ENCODE data around the gene VWF. TPM values are rescaled to one million over a fixed set of nuclear protein-coding genes. Genes with fewer than 3 reads are reported as not detected.
"Not testable (repeated sequence)": the region's sequence is repeated elsewhere in the genome, so short reads cannot be mapped to it uniquely, and the experiment has no call there.

Gene VWF
- 238 TPM for total RNA-seq
- long read RNA-seq, full-length matches to known transcripts = 1 of 183 reads
- long read RNA-seq, partial matches to known transcripts = 174 of 183 reads
- long read RNA-seq, other reads (novel, unspliced or antisense) = 8 of 183 reads

DNA sequence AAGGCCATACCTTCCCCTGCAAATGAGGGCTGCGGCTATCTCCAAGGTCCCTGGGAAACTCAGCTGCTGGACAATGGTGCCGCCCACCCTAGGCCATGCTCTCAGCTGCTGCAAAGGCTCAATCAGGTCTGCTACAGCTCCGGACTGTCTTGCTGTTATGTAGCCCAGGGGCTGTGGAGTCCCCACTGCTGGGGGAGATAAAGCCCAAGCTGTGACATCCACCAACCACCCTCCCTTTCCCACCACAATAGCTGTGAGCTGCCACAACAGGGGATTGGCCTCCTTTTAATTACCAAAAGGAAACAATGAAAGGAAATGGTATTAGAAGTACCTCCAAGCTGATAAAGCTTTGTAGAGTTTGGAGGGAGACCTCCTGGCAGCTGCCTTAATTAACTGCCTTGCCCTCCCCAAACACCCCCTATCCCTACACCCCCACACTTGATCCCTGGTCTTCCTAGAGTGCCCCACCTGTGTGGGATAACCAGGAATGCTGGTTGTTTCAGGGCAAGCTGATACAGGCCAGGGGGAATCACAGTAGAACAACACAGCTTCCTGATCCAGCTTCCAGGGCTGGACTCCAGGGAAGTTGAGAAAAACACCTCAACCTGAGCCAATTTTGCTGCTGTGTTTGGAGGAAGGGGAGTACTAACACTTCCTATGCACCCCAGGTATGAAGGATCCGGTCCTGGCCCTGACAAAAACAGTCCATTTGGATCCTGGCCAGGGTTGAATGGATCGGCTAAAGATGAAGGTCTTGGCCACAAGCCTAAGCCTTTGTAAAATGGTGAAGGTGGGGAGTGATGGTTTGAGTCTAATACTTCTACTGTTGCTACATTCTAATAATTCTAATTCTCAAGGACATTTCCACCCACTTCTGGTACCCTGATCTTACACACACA lies at the start of gene VWF:
TSS of gene VWF (minus strand) at position 260 of the 899 bp plus-strand sequence. CDS start 1,474 bp downstream, outside the sequence.
- DNase-seq = no peak
- ATAC-seq (ENCODE audit: poor library complexity) = peak; percentile 61
- intact Hi-C loops (cut with DNase I) = no loop called here

DNA sequence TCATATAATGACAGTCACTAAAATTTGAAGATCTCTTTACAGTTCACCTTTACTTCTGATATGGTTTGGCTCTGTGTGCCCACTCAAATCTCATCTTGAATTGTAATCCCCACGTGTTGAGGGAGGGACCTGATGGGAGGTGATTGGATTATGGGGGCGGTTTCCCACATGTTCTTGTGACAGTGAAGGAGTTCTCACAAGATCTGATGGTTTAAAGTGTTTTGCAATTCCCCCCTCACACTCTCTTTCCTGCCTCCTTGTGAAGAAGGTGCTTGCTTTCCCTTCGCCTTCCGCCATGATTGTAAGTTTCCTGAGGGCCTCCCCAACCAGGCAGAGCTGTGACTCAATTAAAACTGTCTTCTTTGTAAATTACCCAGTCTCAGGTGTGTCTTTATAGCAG lies 48.4 kb upstream of the VWF start:
- DNase-seq = no peak
- no peak for ATAC-seq (ENCODE audit: poor library complexity)
- intact Hi-C loops (cut with DNase I) = no loop called here

DNA sequence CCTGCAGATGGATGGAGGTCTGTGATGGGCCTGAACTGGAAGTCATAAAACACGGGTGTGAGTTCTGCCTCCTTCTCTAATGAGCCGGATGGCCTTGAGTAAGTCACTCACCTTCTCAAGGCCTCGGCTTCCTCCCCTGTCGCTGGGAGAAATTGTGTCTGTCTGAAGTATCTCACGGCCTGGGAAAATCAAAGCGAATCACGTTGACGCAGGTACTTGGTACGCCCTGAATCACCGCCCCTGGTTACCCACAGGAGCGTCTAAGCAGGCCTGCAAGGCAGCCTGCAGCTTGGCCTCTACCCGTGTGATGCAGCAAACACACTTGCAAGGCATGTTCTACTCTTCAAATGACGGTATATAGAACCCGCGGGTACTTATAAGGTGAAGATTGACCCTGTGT lies 47.6 kb upstream of the VWF start:
- intact Hi-C loops (cut with DNase I) = no loop called here
- no peak for DNase-seq
- ATAC-seq (ENCODE audit: poor library complexity) = no peak

DNA sequence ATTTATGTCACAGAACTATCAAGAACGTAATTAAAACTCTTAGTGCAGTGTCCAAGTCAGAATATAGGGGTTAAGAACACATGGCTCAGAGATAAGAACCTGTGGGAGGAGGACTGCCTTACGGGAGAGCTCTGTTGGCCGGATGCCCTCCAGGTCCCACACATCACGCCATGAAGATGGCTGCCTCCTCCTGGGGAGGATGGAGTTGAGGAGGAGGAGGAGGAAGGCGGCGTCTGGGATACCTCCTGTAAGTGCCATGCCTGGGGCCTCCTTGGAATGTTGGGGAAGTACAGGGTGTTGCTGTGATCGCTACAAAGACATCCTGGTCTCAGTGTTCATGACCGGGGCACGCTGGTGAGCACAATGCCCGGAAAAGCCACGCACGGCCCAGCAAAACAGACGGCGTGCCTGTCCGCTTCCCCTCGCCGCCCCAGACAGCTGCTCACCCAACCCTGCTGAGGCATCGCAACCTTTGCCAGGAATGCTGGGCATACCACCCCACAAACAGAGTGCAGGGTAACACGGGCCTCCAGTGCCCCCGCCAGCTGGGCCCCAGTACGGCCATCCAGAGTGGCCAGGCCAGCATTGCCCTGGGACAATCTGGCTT lies 47.0 kb upstream of the VWF start:
- DNase-seq (peak; percentile 73), ATAC-seq (ENCODE audit: poor library complexity) (peak; percentile 47)
- intact Hi-C loops (cut with DNase I) = no loop called here

DNA sequence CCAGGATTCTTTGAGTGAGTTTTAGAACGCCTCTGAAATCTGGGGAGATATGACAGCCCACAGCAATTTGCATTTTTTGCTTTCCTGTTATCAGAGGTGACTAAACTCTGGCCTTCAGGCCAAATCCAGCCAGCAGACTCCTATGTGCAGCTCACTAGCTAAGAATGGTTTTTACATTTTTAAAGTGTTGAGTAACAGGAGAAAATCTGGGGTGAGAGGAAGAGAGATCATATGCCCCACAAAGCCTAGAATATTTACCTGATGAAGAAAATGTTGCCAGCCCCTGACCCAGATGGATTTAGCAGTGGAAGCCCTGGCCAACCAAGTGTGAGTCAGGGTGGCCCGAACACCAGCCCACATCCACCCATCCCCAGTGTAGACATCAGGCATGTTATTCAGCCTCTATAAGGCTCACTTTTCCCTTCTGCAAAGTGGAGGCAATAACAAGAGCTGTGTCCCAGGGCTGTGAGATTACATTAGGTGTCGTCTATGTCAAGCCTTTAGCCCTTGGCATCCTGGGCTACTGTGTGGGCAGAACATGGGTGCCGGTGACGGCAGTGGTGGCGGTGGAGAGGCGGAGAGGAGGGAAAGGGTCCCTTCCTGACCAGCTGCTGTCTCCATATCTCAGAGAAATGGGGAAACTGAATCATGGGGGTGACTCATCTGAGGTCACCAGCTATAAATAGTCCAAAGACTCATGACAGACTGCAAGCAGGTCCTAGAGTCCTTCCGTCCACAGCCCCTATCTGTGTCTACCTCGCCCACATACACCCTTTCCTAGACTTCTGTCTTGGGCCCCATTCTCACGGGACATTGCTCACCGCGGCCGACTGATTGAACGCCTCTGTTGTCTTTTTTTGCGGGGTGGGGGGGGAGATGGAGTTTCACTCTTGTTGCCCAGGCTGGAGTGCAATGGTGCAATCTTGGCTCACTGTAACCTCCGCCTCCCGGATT lies 43.1 kb upstream of the VWF start:
- DNase-seq = peak; percentile 62

DNA sequence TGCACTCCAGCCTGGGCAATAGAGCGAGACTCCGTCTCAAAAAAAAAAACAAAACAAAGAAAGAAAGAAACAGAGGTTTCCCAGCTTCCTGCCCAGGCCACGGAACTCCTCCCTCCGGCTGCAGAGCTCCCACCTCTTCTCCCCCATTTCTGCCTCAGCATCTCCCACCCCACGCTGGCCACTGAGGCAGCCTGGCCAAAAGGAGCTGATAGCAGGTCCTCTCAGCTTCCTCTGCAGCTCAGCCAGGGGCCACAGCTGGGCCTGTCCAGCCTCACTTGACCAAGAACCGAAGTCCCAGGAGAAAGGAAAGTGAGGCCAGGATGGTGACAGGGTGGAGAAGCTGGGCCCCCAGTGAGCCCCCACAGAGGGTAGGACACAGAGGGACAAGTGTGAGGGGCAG lies 42.3 kb upstream of the VWF start:
- no peak for DNase-seq
- intact Hi-C loops (cut with DNase I) = no loop called here
- ATAC-seq (ENCODE audit: poor library complexity) = no peak

More for the DNA sequence above, 43.1 kb upstream of the VWF start:
- intact Hi-C loops (cut with DNase I) = no loop called here
- ATAC-seq (ENCODE audit: poor library complexity) = peak; percentile 69

DNA sequence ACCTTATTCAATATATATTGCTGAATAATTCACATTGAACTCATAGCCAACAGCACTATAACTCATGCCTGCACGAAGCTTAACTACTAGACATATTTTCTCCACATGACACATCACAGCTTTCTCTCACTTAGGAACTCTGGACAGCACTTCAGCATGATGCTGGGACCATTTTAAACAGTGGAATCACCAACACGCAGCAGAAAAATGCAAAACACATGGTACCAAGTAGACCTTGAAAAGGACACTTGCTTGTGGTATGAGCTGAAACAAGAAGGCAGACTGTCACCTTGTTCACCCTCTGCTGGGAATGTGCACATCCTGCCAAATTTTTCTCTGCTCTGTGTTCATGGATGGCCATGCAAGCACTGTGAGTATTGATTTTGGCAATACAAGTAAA lies 40.9 kb upstream of the VWF start:
- intact Hi-C loops (cut with DNase I) = no loop called here
- DNase-seq (no peak), ATAC-seq (ENCODE audit: poor library complexity) (peak; percentile 34)

DNA sequence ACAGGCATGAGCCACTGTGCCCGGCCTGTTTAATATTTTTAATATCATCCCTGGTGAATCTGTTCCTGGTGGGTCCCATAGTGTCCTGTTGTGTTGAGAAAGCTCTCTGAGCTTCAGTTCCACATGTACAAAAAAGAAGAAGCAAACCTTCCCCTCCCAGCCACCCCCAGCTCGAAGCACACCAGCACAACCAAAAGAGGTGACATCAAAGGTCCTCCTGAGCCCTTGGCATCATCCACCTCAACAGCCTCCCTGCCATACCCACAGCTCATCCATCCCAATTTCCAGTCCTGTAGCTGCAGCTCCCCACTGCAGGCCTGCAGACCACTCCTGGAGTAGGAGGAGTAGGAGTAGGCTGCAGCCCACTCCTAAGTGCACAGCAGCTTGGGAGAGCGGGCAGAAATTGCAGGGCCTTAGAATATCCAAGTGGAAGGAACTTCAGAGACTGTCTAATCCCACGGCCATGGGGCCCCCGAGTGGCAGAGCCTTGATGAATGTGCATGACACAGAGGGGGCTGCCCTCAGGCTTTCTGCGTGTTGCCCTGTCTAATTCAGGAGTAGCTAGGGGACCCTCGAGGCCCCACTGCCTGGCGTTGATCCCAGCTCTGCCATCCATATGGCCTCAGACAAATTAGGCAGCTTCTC lies 39.1 kb upstream of the VWF start:
- no peak for ATAC-seq (ENCODE audit: poor library complexity)
- no peak for DNase-seq
- intact Hi-C loops (cut with DNase I) = no loop called here

DNA sequence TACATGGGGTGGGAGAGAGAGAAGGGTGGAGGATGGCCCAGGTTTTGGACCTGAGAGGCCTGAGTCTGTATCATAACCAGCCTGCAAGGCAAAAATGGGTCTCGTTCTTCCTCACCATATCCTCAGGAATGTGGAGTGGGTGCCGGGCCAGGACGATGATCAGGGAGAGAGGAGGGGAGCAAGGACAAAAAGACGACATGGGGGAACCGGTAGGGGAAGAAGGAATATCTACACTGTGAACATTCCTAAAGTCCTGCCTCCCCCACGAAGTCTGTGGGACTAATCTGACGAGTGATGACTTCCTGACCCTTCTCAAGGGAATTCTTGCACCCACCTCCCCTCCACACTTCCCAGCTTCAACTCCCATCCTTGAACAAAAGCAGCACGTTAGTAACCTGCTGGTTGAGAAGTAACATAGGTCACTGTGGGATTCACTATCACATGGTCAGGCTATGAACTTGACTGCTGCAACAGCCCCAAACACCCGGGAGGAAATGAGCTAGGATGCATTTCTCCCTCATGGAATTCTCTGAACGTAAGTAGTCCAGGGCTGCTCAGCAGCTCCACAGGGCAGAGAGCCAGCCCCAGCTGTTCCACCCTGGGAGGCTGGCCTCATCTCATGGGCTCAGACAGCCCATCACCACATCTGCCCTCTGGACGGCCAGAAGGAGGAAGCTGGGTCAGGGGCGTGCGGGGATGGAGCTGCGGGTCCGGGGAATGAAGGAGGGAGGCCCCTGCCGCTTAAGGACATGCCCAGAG lies 36.8 kb upstream of the VWF start:
- intact Hi-C loops (cut with DNase I) = no loop called here
- peak; percentile 63 for ATAC-seq (ENCODE audit: poor library complexity)
- DNase-seq = peak; percentile 66

DNA sequence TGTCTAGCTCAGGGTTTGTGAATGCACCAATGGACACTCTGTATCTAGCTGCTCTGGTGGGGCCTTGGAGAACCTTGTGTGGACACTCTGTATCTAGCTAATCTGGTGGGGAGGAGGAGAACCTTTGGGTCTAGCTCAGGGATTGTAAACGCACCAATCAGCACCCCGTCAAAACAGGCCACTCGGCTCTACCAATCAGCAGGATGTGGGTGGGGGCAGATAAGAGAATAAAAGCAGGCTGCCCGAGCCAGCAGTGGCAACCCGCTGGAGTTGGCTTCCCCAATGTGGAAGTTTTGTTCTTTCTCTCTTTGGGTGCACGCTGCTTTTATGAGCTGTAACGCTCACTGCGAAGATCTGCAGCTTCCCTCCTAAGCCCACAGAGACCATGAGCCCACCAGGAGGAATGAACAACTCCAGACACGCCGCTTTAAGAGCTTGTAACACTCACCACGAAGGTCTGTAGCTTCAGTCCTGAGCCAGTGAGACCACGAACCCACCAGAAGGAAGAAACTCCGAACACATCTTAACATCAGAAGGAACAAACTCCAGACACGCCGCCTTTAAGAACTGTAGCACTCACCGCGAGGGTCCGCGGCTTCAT lies 35.7 kb upstream of the VWF start:
- ATAC-seq (ENCODE audit: poor library complexity); intact Hi-C loops (cut with DNase I); DNase-seq: not testable (repeated sequence)

DNA sequence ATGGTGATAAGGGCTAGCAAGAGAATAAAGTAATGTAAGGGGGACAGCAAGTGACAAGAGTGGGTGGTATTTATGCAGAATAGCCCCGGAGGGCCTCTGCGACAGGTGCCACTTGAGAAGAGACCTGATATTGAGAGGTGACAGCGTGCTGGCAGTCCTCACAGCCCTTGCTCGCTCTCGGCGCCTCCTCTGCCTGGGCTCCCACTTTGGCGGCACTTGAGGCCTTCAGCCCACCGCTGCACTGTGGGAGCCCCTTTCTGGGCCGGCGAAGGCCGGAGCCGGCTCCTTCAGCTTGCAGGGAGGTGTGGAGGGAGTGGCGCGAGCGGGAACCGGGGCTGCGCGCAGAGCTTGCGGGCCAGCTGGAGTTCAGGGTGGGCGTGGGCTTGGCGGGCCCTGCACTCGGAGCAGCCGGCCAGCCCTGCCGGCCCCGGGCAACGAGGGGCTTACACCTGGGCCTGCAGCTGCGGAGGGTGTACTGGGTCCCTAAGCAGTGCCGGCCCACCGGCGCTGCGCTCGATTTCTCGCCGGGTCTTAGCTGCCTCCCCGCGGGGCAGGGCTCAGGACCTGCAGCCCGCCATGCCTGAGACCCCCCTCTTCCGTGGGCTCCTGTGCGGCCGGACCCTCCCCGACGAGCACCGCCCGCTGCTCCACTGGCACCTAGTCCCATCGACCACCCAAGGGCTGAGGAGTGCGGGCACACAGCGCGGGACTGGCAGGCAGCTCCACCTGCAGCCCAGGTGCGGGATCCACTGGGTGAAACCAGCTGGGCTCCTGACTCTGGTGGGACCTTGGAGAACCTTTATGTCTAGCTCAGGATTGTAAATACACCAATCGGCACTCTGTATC lies 34.9 kb upstream of the VWF start:
- intact Hi-C loops (cut with DNase I); ATAC-seq (ENCODE audit: poor library complexity): not testable (repeated sequence)

DNA sequence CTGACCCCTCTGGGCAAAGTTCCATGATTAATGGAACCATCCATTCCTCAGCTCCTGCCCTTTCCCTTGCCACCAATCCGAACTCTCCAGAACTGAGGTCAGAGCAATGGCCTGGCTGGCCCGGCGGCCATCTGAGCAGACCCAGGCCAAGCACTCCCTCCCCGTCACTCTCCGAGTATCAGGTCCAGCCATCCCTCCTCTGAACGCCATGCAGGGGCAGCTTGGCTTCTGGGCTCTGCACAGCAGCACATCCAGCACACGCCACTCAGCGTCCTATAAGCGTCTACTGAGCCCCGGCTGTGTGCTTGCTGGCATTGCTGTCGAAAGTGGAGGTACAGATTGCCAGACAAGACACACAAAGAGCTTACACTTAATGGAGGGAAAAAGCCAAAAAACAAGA lies 34.3 kb upstream of the VWF start:
- DNase-seq (no peak), ATAC-seq (ENCODE audit: poor library complexity) (peak; percentile 13)
- intact Hi-C loops (cut with DNase I) = no loop called here

More for the DNA sequence above, 34.9 kb upstream of the VWF start:
- DNase-seq = not testable (repeated sequence)

DNA sequence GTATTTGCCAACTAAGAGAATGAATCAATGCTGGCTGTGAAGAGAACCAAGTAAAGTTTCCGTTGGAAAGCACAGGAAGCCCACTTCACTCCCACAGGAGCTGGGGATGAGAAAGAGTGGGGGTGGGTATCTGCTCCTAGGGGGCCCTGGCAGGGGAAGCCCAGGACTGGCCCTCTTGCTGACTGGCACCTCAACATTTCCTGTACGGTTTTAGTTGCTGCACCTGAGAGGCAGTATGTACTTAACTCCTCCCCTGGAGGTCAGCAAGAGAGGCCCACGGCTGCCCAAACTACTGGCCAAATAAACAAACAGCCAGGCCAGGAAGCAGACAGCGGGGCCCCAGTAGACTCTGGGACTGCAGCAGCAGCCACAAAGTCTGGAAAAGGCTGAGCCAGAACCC lies 33.8 kb upstream of the VWF start:
- ATAC-seq (ENCODE audit: poor library complexity) = no peak
- intact Hi-C loops (cut with DNase I) = no loop called here
- no peak for DNase-seq

DNA sequence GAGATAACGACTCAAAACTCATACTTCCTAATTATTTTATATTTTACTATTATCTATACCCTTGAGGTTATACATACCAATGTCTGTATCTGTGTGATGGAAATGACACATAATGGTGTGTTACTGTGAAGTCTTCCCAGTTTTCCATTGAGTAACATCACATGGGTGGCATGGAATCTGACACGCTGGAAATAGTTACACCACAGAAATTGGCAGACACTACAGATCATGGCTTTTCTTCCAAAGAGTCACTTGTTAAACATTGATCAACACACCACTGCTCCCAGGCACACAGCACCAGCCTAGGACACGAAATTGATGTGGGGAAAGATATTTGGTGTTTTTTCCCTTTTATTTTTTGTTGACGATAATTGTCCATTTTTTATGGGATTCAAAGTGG lies 33.0 kb upstream of the VWF start:
- ATAC-seq (ENCODE audit: poor library complexity) = no peak
- intact Hi-C loops (cut with DNase I) = no loop called here
- DNase-seq = no peak

DNA sequence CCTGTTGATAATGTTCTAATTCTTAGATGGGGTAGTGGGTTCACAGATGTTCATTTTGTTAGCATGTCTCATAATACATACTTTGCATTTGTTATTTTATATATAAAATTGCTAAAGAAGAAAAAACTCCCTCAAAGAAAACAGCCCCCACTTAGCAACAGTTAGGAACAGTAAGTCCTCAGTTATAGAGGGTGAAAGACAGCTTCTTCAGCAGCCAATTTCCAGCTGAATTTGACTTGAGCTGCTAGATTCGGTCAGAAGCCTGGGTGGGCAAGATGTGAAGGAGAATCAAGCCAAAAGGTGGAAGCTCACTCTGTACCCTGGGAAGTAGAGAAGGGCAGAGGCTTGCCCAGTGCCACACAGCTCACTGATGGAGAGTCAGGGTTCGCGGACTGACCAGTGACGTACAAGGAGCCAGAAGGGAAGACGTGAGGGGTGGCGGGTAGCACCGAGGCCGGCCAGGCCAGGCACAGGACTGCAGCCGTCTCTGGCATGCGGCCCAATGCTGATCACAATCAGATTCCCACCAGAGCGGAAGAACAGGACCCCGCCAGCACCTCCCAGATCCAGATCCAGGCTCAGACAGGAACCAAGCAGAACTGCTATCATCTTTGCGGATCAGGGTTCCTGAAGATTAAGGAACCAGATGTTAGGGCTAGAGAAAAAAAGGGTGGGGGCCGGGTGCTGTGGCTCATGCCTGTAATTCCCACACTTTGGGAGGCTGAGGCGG lies 30.4 kb upstream of the VWF start:
- intact Hi-C loops (cut with DNase I) = no loop called here
- peak; percentile 80 for ATAC-seq (ENCODE audit: poor library complexity)
- DNase-seq = peak; percentile 83

DNA sequence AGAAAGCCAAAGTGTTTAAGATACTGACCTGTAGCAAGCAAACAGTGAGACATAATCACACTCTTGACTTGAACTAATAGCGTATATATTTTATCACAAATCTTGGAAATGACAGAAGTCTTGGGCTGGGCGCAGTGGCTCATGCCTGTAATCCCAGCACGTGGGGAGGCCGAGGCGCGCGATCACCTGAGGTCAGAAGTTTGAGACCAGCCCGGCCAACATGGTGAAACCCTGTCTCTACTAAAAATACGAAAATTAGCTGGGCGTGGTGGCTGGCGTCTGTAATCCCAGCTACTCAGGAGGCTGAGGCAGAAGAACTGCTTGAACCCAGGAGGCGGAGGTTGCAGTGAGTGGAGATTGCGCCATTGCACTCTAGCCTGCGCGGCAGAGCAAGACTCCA lies 24.3 kb upstream of the VWF start:
- intact Hi-C loops (cut with DNase I); ATAC-seq (ENCODE audit: poor library complexity); DNase-seq: not testable (repeated sequence)

Data from Right ventricle myocardium superior (tissue), 1 donor.